DMS114 treated with DMSO at 0.1 percent for 48 hours (cell line): ENCODE results near the gene MIGA2.
"Not testable (repeated sequence)": the region's sequence is repeated elsewhere in the genome, so short reads cannot be mapped to it uniquely, and the experiment has no call there.

Experiments used
- DNase-seq: peaks from one replicate; lab custom pipeline; 2025; ENCODE audit not compliant: unreplicated experiment; lab: John Stamatoyannopoulos, UW

Gene MIGA2

DNA sequence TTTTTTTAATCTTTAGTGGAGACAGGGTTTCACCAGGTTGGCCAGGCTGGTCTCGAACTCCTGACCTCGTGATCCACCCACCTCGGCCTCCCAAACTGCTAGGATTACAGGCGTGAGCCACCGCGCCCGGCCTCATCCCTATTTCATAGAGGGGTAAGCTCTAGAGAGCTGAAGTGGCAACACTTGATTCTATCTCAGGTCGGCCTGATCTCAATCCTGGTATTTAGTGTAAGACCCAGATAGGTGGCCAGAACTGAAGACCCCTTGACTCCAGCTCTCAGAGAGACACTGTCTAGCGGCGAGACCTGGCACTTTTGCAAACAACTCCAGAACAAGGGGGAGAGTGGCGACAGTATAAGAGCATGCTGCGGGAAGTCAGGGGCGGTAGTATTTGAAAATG lies 588 bp upstream of the MIGA2 start:
- not testable (repeated sequence) for DNase-seq

DNA sequence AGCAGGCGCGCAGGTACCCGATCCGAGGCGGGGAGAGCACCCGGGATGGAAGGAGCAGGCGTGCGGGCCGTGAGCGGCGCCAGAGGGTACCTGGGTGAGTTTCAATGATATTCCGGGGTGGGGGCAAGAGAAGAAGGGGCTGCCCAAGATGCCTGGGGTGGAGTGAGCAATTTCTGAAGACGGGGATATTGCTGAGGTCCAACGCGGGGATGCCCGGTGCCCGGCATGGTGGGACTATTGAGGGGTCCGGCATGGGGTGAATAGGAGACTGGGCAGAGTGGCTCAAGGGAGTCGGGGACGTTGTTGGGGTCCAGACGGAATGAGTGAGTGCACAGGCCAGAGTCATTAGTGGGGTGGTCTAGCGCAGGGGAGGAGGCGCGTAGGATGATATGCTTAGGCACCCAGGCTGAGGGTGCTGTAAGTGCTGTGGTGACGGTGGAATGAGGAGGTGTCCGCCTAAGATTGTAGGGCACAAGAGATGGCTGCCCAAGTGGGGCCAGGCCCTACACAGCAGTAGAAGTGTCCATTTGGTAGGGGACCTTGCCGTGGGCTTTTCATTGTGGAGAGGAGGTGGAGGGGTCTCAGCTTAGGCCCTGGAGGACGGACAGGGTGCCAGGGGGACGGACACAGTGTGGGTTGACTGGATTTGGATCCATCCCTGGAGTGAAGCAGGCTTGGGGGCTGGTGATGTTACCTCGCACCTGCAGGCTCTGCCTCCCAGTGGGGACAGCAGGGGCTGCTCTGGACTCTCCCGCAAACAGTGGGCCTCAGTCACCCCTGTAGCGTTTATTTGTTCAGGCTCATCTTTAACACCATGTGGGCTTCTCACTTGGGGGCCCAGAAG lies 719 bp downstream of the MIGA2 start:
- DNase-seq: no peak

DNA sequence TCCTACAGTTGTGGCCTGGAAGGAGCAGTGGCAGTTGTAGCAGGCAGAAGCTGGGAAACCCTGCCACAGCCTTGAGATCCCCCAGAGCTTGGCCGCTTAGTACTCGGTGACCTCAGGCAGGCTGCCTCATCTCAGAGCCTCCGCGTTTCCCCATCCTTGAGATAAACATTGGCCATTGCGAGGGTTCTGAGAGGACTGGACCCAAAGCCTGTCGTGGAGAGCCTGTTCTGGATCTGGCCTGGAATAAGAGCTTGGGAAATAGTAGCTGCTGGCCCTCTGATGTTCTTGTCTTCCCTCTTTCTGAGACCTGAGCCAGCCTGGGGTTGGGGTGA lies 1.3 kb downstream of the MIGA2 start:
- no peak for DNase-seq

DNA sequence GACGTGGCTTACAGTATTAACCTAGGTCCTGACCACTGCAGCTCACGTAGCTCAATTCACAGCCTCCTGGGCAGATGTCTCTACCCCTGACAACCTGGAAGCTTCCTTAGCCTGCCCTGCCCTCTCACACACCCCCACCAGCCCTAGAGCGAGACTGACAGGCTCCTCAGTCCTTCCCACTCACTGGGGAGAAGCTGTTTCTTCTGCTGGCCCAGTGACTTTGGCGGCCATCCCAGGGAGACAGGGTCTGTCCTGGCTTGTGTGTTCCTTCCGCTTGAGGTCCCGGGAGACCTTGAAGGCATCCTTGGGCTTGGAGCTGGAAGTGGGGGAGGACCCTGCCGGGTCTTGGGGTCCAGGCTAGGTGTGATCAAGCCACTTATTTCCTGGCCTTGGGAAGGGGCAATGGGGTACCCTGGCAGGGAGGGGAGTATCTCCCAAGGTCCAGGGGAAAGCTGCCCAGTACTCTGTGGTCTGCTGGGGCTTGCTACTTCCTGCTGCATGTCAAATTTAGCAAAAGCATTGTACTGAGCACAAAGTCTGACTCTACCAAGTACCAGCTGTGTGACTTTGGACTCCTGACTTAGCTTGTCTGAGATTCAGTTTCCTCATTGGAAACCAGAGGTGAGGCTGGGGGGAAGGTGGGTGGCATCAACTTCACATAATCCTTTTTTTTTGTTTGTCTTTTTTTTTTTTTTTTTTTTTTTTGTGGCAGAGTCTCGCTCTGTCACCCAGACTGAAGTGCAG lies 1.9 kb downstream of the MIGA2 start:
- DNase-seq: no peak

DNA sequence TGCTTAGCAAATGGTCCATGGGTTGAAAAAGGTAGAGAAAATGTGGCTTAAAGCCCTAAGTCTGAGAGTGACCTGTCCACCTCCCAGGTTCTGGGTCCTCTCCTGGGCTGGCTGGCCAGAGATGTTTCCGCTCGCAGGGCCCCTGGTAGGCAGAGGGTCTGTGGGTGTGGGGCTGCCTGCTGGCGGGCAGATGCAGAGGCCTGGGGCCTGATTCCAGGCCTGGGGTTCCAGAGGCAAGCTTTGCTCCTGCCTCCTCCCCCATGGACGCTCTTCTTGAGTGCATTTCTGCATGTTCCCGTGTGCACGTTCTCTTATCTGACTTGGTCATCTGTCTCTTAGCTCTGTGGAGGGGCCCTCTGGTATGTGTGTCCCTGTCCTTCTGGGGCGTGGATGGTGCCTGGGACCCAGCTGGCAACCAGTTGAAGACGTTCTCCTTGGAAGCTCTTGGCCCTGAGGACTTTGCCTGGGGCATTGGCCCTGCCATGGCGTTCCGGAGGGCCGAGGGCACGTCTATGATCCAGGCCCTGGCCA lies 3.8 kb downstream of the MIGA2 start:
- no peak for DNase-seq

DNA sequence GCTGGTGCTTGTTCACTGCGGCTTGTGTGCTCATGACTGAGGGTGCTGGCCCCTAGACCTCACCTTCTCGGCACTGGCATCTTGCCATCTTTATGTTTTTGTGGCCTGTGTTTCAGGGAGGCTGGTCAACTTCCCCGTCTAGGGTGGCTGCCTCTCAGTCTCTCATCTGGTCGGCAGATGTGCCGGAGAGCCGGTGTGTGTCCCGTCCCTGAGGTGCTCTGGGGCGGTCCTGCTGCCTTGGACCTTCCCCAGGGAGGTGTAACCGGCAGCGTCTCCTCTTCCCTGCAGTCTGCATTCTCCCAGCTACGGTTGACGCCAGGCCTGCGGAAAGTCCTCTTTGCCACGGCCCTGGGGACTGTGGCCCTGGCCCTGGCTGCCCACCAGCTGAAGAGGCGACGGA lies 5.6 kb downstream of the MIGA2 start:
- DNase-seq: no peak

DNA sequence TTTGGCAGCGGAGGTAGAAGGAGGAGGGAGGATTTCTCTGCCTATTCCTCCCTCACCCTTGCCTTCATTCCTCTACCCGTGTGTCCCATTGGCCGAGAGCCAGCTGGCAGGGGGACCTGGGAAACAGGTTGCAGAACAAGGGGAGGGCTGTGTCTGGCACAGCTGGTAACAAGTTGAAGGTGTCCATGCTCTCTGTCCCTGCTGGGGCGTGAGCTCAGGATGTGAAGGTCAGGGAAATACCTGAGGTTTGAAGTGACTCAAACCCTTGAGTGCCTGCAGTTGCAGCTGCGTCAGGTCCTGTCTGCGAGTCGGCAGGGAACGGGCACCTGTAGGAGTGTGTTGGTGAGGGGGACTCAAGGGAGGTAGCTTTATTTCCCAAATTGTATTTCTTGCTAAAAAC lies 16.2 kb downstream of the MIGA2 start:
- no peak for DNase-seq

DNA sequence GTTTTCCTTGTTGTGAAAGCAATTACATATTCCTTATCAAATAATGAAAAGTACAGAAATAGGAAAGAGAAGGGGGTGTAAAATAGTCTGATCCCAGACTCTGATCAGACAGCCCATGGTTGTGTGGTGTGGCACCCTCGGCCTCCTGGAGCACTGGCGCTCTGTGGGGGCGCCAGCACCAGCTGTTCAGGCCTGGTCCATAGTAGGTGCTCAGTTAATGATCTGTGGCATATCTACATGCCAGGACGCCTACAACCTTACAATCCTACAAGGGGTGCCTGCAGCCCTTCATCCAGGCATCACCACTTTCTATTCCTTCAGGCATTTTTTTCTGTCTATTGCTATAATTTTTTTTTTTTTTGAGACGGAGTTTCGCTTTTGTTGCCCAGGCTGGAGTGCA lies 16.6 kb downstream of the MIGA2 start:
- DNase-seq: no peak

DNA sequence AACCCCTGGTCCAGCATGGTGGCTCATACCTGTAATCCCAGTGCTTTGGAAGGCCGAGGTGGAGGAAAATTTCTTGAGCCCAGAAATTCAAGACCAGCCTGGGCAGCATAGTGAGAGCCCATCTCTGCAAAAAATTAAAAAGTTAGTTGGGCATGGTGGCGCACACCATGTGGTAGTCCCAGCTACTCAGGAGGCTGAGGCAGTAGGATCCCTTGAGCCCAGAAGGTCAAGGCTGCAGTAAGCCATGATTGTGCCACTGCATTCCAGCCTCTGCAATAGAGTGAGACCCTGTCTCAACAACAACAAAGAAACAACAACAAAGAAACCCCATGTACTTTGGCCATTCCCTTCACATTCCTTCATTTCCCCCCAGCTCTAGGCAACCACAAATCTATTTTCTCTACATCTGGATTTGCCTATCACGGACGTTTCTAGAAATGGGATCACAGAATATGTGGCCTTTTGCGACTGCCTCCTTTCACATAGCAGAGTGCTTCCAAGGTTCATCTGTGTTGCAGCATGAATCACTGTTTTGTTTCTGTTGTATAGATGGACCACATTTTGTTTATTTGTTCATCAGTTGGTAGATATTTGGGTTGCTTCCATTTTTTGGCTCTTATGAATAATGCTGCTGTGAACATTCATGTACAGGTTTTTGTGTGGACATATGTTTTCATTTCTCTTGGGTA lies 17.9 kb downstream of the MIGA2 start:
- no peak for DNase-seq

DNA sequence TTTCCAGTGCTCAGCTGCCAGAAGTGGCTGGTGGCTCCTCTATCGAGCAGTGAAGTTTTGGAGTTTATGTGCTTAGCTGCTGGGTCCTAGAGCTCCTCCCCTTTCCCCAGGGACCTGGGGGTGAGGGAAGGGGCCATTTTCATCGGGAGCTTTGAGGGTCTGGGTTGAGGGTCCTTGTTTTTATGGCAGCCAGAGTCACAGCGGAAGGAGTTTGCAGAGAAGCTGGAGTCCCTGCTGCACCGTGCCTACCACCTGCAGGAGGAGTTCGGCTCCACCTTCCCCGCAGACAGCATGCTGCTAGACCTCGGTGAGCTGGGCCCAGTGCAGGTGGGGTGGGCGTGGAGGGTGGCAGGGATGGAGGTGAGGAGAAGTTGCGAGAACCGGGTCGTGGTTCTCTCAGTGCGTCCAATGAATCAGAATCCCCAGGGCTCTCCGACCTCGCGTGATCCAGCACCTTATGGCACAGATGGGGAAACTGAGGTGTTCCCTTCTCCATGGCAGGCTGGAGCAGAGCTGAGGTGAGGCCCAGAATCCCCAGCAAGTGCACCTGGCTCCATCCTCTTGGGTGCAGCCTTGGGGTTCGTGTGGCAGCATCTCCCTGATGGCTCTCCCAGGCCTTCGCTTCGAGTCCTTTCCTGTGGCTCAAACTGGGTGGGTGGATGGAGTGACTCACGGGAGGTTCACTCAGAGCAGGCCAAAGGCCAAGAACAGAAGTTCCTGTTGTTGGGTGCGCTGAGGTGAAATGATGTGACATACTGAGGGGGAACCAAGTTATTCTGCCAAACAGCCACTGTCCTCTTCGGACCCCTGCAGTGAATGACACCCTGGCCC lies 22.8 kb downstream of the MIGA2 start:
- DNase-seq: no peak

DNA sequence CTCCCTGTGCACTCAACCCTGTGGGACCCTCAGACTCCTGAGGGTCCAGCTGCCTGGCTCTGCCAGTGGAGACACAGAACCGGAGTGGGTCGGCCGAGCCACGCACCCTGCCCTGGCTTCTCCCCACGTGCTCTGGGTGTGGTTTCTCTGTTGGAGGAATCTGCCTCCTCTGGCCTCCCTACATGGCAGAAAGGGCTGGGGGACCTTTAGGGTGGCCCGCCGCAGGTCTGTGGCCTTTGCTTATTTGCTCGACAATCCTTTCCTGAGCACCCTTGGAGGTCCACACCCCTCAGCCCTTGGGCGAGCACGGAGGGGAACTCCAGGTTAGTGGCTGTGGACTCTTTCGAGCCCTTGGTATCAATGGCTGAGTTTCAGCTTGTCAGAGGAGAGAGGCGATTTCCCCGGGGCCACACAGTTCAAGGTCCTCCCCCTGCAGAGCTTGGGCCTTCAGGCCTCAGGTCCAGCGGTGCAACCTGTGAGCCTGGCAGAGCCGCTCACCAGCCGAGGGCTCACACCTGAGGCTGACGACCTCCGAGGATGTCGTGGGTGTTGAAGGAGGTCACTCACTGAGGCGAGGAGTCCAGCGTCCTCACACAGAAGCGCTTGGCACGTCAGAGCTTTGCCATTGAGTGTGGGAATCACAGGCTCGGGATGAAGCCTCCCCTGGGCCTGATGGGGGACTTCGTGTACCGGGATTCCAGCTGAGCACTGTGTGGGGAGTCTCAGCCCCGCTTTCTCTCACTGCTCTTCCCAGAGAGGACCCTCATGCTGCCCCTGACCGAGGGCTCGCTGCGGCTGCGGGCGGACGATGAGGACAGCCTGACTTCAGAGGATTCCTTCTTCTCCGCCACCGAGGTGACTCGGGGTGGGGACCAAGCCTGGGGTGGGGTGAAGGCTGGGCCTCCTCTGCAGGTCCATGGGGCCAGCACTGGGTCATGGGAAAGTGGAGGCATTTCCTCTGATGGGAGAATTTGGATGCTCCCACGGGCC lies 23.7 kb downstream of the MIGA2 start:
- DNase-seq: no peak

DNA sequence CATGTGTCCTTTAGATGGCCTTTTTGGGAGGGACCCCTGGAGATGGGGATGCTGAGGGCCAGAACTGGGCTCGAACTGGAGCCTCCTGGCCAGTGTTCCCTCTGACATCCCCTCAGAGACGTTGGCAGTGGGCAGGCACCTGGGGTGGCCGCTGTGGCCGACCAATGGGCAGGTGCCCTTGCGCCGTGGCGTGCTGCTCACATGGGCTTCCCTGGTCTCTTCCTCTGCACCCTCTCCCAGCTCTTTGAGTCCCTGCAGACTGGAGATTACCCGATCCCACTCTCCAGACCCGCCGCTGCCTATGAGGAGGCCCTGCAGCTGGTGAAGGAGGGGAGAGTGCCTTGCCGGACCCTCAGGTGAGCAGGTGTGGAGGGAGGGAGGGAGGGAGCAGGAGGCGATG lies 24.6 kb downstream of the MIGA2 start:
- DNase-seq: no peak

DNA sequence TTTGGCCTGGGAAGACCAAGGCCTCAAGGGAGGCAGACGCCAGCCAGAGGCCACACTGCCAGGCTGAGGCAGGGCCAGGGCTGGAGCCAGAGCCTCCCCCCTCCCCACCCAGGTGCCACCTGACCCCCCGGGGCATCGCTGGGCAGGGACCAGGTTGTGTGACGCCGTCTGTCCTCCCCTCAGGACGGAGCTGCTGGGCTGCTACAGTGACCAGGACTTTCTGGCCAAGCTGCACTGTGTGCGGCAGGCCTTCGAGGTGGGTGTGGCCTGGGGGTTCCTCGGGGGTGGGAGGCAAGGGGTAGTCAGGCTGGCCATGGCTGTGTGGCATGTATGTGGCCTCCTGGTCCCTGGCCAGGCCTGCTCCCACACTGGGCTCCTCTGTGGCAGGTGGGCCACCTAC lies 26.6 kb downstream of the MIGA2 start:
- DNase-seq: no peak

DNA sequence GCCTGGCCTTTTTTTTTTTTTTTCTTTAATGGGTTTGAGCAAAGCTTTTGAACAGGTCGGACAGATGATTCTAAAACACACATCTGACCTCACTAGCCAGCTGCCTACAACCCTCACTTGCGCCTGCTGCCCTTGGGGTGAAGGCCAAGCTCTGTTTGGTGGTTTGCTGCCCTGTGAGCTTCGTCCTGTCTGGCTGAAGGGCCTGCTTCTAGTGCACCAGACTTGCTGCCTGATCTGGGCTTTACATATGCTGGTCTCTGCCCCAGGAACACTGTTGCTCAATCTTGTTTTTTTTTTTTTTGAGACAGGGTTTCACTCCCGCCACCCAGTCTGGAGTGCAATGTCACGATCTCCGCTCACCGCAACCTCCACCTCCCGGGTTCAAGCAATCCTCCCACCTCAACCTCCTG lies 28.1 kb downstream of the MIGA2 start:
- no peak for DNase-seq

DNA sequence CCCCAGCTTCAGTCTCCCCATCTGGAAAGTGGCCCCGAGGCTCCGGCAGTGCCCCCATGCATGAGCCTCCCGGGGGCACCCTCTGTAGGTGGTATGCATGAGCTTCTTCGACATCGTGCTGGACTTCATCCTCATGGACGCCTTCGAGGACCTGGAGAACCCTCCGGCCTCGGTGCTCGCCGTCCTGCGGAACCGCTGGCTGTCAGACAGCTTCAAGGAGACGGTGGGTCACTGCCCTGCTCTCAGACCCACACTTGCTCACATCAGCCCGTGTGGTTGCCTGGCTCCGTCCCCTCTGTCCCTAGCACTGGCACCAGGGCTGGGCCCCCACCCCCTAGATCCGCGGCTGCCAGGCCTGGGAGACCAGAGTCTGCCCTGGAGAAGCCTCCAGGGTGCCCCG lies 31.7 kb downstream of the MIGA2 start:
- DNase-seq: no peak

DNA sequence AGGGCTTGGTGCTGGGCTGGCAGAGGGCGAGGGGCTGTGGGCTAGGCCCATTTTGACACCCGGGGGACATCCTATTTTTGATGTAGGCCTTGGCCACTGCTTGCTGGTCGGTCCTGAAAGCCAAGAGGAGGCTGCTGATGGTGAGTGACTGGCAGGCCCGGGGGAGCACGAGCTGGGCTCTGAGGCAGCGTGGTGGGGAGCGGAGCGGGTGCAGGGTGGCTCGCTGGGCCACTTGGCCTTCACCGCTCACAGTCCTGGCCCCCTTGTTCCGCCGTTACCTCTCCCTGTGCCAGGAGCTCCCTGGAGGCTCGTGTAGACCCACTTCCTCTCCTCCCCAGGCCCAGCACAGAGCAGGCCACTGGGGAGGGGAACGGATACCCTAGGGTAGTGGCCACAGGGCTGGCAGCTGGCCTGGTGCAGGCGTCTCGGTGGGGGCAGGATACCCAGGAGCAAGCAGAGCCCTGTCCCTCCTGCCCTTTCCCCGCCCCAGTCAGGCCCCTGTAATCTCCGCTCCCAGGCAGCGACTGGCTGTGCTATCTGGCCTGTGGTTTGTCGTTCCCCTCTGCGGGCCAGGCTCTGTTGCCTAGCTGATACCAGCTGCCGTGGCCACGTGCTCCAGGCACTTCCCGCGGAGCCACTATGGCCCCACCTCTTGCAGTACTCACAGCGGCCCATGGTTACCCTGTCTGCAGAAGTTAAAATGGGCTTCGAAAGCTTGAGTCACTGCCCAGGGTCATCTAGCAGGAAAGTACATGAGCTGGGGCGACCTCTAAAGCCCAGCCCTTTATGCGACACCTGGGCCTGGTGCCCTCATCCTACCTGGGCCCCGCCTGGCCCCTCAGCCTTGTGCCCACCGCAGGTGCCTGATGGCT lies 32.8 kb downstream of the MIGA2 start:
- DNase-seq: no peak

DNA sequence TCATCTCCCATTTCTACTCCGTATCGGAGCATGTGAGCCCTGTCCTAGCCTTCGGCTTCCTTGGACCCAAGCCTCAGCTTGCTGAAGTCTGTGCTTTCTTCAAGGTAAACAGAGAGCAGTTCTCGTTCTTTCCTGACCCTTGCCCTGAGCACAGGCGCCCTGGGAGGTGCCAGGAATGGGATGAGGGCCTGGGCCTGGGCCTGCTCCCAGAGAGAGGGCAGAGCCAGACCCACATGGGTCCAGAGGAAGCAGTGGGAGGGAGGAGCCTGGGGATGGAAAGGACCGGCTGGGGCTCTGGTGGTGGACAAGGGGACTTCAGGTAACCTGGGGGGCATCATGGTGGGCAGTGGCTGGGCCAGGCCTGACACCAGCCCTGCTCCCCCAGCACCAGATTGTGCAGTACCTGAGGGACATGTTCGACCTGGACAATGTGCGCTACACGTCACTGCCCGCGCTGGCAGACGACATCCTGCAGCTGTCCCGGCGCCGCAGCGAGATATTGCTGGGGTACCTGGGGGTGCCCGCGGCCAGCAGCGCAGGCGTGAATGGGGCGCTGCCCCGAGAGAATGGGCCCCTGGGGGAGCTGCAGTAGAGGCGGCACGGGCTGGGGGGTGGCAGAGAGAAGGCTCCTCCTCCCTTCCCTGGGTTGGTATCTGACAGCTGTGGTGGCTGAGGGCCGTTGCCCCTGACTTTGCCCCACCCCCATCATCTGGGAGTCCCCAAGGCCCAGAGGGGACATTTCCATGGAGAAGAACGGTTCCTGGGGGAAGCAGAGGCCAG lies 33.6 kb downstream of the MIGA2 start:
- no peak for DNase-seq
